GM19438 (cell line): ENCODE measurements around the gene OR10A2.
"Not testable (repeated sequence)": the region's sequence is repeated elsewhere in the genome, so short reads cannot be mapped to it uniquely, and the experiment has no call there.

Experiments
- ATAC-seq: cut with Tn5 transposase; IDR thresholded peaks from one replicate; pipeline ENCODE4 v1.9.1; 2021; ENCODE audit warnings: low read depth; ENCODE audit not compliant: unreplicated experiment

OR10A2 gene

GRCh38 chr11:6882751-6883150 is 19.9 kb downstream of the OR10A2 start:
- ATAC-seq, result no peak

- not testable (repeated sequence) for ATAC-seq
These were observed 24.9 kb downstream of the OR10A2 start for GRCh38 chr11:6887711-6888110.

GRCh38 chr11:6888830-6889229 is 26.0 kb downstream of the OR10A2 start:
- ATAC-seq, result no peak

GRCh38 chr11:6889835-6890234 is 27.0 kb downstream of the OR10A2 start:
- ATAC-seq, result no peak

GRCh38 chr11:6892400-6892799 is 29.5 kb downstream of the OR10A2 start, which contains the start of gene OR2D2:
OR2D2 (minus strand) TSS chr11:6892500; CDS start chr11:6892500, 0 bp downstream.
- no peak for ATAC-seq

- no peak for ATAC-seq
These were observed 31.2 kb downstream of the OR10A2 start for GRCh38 chr11:6894097-6894496.

- ATAC-seq, result peak; percentile 72
These were observed 32.2 kb downstream of the OR10A2 start for GRCh38 chr11:6895010-6895409.

GRCh38 chr11:6898911-6899310 is 36.1 kb downstream of the OR10A2 start:
- no peak for ATAC-seq

GRCh38 chr11:6900327-6900999 is 37.6 kb downstream of the OR10A2 start:
- no peak for ATAC-seq

- ATAC-seq, result not testable (repeated sequence)
These were observed 41.9 kb downstream of the OR10A2 start for GRCh38 chr11:6904804-6905203.

GRCh38 chr11:6911378-6911777 is 48.5 kb downstream of the OR10A2 start:
- no peak for ATAC-seq

- no peak for ATAC-seq
These were observed 49.1 kb downstream of the OR10A2 start for GRCh38 chr11:6911948-6912347.

GRCh38 chr11:6919698-6920097 is 56.8 kb downstream of the OR10A2 start:
- ATAC-seq, result no peak

- ATAC-seq, result no peak
These were observed 57.8 kb downstream of the OR10A2 start, which contains the start of gene OR2D3 for GRCh38 chr11:6920702-6921101. OR2D3 (plus strand) TSS chr11:6921002; CDS start chr11:6921002, 0 bp downstream.
